HEK293T (cell line): ENCODE results near the gene TMBIM6.

Source experiments
- ARNT ChIP-seq: fragments of 450-650 bp; IDR thresholded peaks from 2 replicates; pipeline ENCODE4 v1.6.1; 2017; ENCODE audit warnings: mild to moderate bottlenecking
- CTBP1 ChIP-seq: fragments of 450-650 bp; IDR thresholded peaks from 2 replicates; pipeline ENCODE4 v1.6.1; 2016; ENCODE audit warnings: borderline replicate concordance
- ELF4 ChIP-seq: fragments of 450-650 bp; IDR thresholded peaks from 2 replicates; pipeline ENCODE4 v1.6.1; 2017; ENCODE audit warnings: antibody characterized with exemption
- FOXM1 ChIP-seq: fragments of 450-650 bp; IDR thresholded peaks from 2 replicates; pipeline ENCODE4 v1.6.1; 2017; ENCODE audit warnings: mild to moderate bottlenecking, borderline replicate concordance
- HDGF ChIP-seq: fragments of 450-650 bp; IDR thresholded peaks from 2 replicates; pipeline ENCODE4 v1.6.1; 2017; ENCODE audit warnings: antibody characterized with exemption, borderline replicate concordance
- L3MBTL2 ChIP-seq: fragments of 450-650 bp; conservative IDR thresholded peaks from 2 replicates; pipeline ENCODE4 v1.6.1; 2016; ENCODE audit warnings: mild to moderate bottlenecking
- LEF1 ChIP-seq: fragments of 450-650 bp; IDR thresholded peaks from 2 replicates; pipeline ENCODE4 v1.6.1; 2017; ENCODE audit warnings: mild to moderate bottlenecking, borderline replicate concordance
- NFRKB ChIP-seq: fragments of 450-650 bp; IDR thresholded peaks from 2 replicates; pipeline ENCODE4 v1.6.1; 2016; ENCODE audit warnings: mild to moderate bottlenecking, moderate library complexity
- PKNOX1 ChIP-seq: fragments of 450-650 bp; IDR thresholded peaks from 2 replicates; pipeline ENCODE4 v1.6.1; 2016
- SP1 ChIP-seq: fragments of 450-650 bp; IDR thresholded peaks from 2 replicates; pipeline ENCODE4 v1.6.1; 2017
- SUZ12 ChIP-seq: fragments of 450-650 bp; IDR thresholded peaks from 2 replicates; pipeline ENCODE4 v1.6.1; 2016; ENCODE audit warnings: mild to moderate bottlenecking
- TARDBP ChIP-seq: fragments of 450-650 bp; IDR thresholded peaks from 2 replicates; pipeline ENCODE4 v1.6.1; 2016
- ZNF384 ChIP-seq: fragments of 450-650 bp; IDR thresholded peaks from 2 replicates; pipeline ENCODE4 v1.6.1; 2016

GRCh38 chr12:49733219-49734017, 7.9 kb upstream of the TMBIM6 start:
- TF ChIP-seq ARNT = no peak
- no peak for TF ChIP-seq SP1
- no peak for TF ChIP-seq CTBP1
- TF ChIP-seq LEF1 = no peak
- no peak for TF ChIP-seq HDGF
- TF ChIP-seq ELF4 = no peak
- no peak for TF ChIP-seq TARDBP
- TF ChIP-seq L3MBTL2 = no peak
- no peak for TF ChIP-seq FOXM1
- TF ChIP-seq PKNOX1 = no peak
- TF ChIP-seq NFRKB = no peak
- TF ChIP-seq ZNF384 = no peak
- no peak for TF ChIP-seq SUZ12
